Kidney (tissue), 22 donors: ENCODE results near the gene ZNF460. TPM values are rescaled to one million over a fixed set of nuclear protein-coding genes. Genes with fewer than 3 reads are reported as not detected.

Experiments used
- DNase-seq, 5 donors: peaks; one replicate each; pipeline ENCODE4 v3.0.0-alpha.2; 2013 to 2020
- FAIRE-seq: peaks from 2 replicates; lab custom pipeline; 2012; peaks lifted over from hg19 to GRCh38; lab: Jason Lieb, UNC
- H3K27ac ChIP-seq, 2 donors: one replicate each; pipeline ENCODE4 v1.7.0; 2013; ENCODE audit warnings: low read depth in 2 of 2, low read length in 2 of 2, inconsistent platforms in 1 of 2
- H3K27me3 ChIP-seq: one replicate; pipeline ENCODE4 v1.7.1; 2013; ENCODE audit warnings: low read length, inconsistent platforms; ENCODE audit not compliant: control insufficient read depth, insufficient read depth
- H3K36me3 ChIP-seq, 3 donors: one replicate each; pipeline versions ENCODE4 v1.7.0 to v1.7.1; 2013; ENCODE audit warnings: low read length in 3 of 3, control low read depth in 1 of 3, inconsistent platforms in 1 of 3; ENCODE audit not compliant: insufficient read depth in 3 of 3, control insufficient read depth in 2 of 3
- H3K4me1 ChIP-seq, 3 donors: one replicate each; pipeline versions ENCODE4 v1.7.0 to v1.7.1; 2013; ENCODE audit warnings: low read length in 3 of 3, inconsistent platforms in 1 of 3, low read depth in 1 of 3; ENCODE audit not compliant: control insufficient read depth in 2 of 3, insufficient read depth in 2 of 3
- H3K4me3 ChIP-seq, 3 donors: one replicate each; pipeline versions ENCODE4 v1.7.0 to v1.8.1; 2013; ENCODE audit warnings: low read length in 3 of 3, control low read depth in 1 of 3, inconsistent platforms in 1 of 3
- H3K9ac ChIP-seq, 3 donors: one replicate each; pipeline versions ENCODE4 v1.7.0 to v1.7.1; 2013; ENCODE audit warnings: low read length in 3 of 3, control low read depth in 1 of 3, inconsistent platforms in 1 of 3
- H3K9me3 ChIP-seq, 3 donors: one replicate each; pipeline versions ENCODE4 v1.7.0 to v1.7.1; 2013; ENCODE audit warnings: low read length in 3 of 3, control low read depth in 1 of 3, inconsistent platforms in 1 of 3; ENCODE audit not compliant: control insufficient read depth in 2 of 3, insufficient read depth in 1 of 3
- intact Hi-C: fragments of 100-400 bp; cut with DNase I; formaldehyde crosslinking; loops from one replicate; pipeline ENCODE4 v1.11.1; 2022
- long read RNA-seq, 10 donors: library from polyadenylated mRNA in 1 of 10; unstranded in 1 of 10; transcript quantifications; one replicate each; pipeline ENCODE4 v2.0.0 and lab custom pipeline, GENCODE V29; 2021 to 2026
- polyA plus RNA-seq: library from polyadenylated mRNA; stranded (reverse); fragments of 350-450 nt; fragmentation: Illumina TruSeq; extraction: RNeasy Lipid Tissue Mini Kit (QIAGEN cat#74804); gene quantifications from one replicate; pipeline ENCODE4 v1.2.3, GENCODE V29; 2014; ENCODE audit warnings: low read depth, low replicate concordance; ENCODE audit not compliant: insufficient read depth
- total RNA-seq: library from RNA; stranded (reverse); fragmentation: NEBNext Ultra II Directional; extraction: Animal tissue kit (Norgen Biotek cat#: 25700); gene quantifications from one replicate; pipeline ENCODE4 v1.2.1, GENCODE V29; 2021
- TF ChIP-seq, protein P1 (sequence below): IDR thresholded peaks from 3 replicates; pipeline ENCODE4 v1.5.1; 2012; ENCODE audit warnings: mild to moderate bottlenecking, moderate library complexity, borderline replicate concordance; ENCODE audit not compliant: insufficient read depth; ENCODE audit errors: extremely low read depth
- donor health status: control.
- donor health status: control.
- donor health status: control.
- donor health status: control.
- donor health status: control.
- donor health status: DM: yes; HTN: yes; CAD: no.
- donor health status: Normal renal cell carcinoma (clear cell type).

Gene ZNF460
- 81.3 TPM for total RNA-seq
- 0.62 TPM for polyA plus RNA-seq
- long read RNA-seq, donor 1, result 0 reads
- long read RNA-seq, donor 2, result 0 reads
- long read RNA-seq, donor 3, result 0 reads
- long read RNA-seq, donor 4, partial matches to known transcripts, result 0 of 1 reads
- long read RNA-seq, donor 4, other reads (novel, unspliced or antisense), result 0 of 1 reads
- long read RNA-seq, donor 5, result 0 reads
- long read RNA-seq, donor 6, result 0 reads
- long read RNA-seq, donor 7, partial matches to known transcripts, result 0 of 2 reads
- long read RNA-seq, donor 7, other reads (novel, unspliced or antisense), result 0 of 2 reads
- long read RNA-seq, donor 8, result 0 reads
- long read RNA-seq, donor 9, partial matches to known transcripts, result 0 of 1 reads
- long read RNA-seq, donor 9, other reads (novel, unspliced or antisense), result 0 of 1 reads
- long read RNA-seq, donor 10, partial matches to known transcripts, result 0 of 3 reads
- long read RNA-seq, donor 10, other reads (novel, unspliced or antisense), result 0 of 3 reads

DNA sequence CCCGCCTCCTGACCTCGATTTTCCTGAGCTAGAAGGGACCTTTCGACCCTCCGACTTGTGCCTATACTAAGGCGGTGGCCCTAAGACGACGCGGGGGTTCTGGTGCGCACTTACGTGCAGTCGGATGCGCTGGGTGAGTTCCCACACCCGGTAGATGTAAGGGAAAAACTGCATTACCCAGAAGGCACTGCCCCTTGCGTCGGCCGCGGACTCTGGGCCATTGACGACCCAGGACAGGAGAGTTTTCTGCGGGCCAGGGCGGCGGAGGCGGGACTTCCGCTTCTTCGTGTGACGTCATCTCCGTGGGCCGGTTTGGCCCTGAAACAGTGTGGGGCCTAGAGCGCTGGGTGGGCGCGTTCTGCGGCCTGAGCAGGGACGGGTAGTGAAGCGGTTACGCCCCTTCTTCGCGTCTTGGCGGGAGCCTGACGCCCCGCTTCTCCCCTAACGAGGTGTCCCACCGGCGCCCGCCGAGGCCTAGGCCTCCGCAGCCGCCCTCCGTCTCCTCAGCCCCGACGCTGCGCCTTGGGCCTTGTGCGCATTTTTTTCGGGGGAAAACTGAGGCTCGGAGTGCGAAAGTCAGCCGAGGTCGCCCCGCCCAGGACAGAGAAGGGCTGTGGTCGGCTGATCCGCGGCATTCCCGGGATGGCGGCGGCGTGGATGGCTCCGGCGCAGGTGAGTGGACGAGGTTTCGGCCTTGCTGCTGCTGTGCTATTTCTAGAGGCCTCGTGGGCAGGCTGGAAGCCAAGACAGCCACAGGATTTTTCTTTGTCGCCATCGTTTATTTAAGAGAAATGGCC is at the start of gene ZNF460:
TSS of gene ZNF460 (plus strand) at position 321 of the 797 bp plus-strand sequence. CDS start at position 643, 322 bp downstream.
- DNase-seq (peak; percentile 98 to 99 (median 99)), FAIRE-seq (no peak)
- H3K27me3 ChIP-seq, result no peaks in the 10 kb centered on the region
- peak within 1 kb of the TSS; percentile 98 to 100 (median 98) for H3K9ac ChIP-seq
- intact Hi-C loops, result no loop called here
- H3K4me1 ChIP-seq, result peaks cover 0 to 15% (median 14%) of the 10 kb centered on the region in 3 donors
- TF ChIP-seq, protein P1, sequence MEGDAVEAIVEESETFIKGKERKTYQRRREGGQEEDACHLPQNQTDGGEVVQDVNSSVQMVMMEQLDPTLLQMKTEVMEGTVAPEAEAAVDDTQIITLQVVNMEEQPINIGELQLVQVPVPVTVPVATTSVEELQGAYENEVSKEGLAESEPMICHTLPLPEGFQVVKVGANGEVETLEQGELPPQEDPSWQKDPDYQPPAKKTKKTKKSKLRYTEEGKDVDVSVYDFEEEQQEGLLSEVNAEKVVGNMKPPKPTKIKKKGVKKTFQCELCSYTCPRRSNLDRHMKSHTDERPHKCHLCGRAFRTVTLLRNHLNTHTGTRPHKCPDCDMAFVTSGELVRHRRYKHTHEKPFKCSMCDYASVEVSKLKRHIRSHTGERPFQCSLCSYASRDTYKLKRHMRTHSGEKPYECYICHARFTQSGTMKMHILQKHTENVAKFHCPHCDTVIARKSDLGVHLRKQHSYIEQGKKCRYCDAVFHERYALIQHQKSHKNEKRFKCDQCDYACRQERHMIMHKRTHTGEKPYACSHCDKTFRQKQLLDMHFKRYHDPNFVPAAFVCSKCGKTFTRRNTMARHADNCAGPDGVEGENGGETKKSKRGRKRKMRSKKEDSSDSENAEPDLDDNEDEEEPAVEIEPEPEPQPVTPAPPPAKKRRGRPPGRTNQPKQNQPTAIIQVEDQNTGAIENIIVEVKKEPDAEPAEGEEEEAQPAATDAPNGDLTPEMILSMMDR, result no peak
- no peaks in the 10 kb centered on the region for H3K9me3 ChIP-seq
- H3K4me3 ChIP-seq, result peak within 1 kb of the TSS; percentile 87 to 98 (median 97)
- H3K36me3 ChIP-seq, result peaks cover 2 to 12% (median 9%) of the 10 kb centered on the region in 3 donors
- H3K27ac ChIP-seq, result peak within 1 kb of the TSS; percentile 99 to 100

DNA sequence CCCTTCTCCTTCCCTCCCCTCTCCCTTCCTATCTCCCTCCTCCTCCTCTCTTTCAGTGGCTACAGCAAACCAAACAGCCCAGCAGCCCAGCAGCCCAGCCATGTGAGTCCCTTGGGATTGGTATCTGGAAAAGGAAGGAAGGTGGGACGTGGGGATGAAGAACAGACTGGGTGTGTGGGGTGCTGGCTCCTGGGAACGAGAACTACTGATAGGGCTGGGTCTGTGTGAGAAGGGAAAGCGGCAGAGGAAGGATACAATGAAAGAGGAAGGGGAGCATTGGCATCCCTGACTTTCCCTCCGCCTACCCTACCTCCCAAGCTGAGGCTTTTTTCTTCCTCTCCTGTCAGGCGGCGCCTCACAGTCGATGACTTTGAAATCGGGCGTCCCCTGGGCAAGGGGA is 48.6 kb upstream of the ZNF460 start:
- no peaks in the 10 kb centered on the region for H3K27me3 ChIP-seq
- H3K27ac ChIP-seq, result no peak overlapping the region
- TF ChIP-seq, protein P1, result no peak
- no peaks in the 10 kb centered on the region for H3K36me3 ChIP-seq
- intact Hi-C loops, result no loop called here
- DNase-seq, result no peak
- FAIRE-seq, result no peak
- H3K9me3 ChIP-seq, result no peaks in the 10 kb centered on the region
- H3K9ac ChIP-seq, result no peak overlapping the region
- no peak overlapping the region for H3K4me3 ChIP-seq
- H3K4me1 ChIP-seq, result no peaks in the 10 kb centered on the region

DNA sequence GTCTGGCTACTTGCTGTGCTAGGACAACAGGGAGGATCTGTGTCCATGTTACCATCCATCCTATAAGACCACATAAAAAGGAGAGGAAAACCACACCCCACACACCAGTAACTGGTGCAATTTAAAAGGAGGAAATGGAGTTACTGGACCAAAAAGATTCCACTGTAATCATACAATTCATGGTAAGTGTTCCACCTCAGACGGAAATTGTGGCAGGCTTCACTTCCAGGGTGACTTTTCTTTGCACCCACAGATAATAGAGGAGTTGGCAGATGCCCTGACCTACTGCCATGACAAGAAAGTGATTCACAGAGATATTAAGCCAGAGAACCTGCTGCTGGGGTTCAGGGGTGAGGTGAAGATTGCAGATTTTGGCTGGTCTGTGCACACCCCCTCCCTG is 47.1 kb upstream of the ZNF460 start:
- H3K4me1 ChIP-seq, result no peaks in the 10 kb centered on the region
- intact Hi-C loops, result no loop called here
- TF ChIP-seq, protein P1, result no peak
- no peaks in the 10 kb centered on the region for H3K9me3 ChIP-seq
- no peaks in the 10 kb centered on the region for H3K27me3 ChIP-seq
- H3K9ac ChIP-seq, result no peak overlapping the region
- FAIRE-seq (no peak), DNase-seq (no peak)
- no peaks in the 10 kb centered on the region for H3K36me3 ChIP-seq
- H3K4me3 ChIP-seq, result no peak overlapping the region
- H3K27ac ChIP-seq, result no peak overlapping the region
